HG03135 (cell line): ENCODE results near the gene DAPK1.
"Not testable (repeated sequence)": the region's sequence is repeated elsewhere in the genome, so short reads cannot be mapped to it uniquely, and the experiment has no call there.

Experiments used
- ATAC-seq: cut with Tn5 transposase; IDR thresholded peaks from one replicate; pipeline ENCODE4 v1.9.1; 2021; ENCODE audit warnings: mild to moderate bottlenecking, moderate library complexity; ENCODE audit not compliant: unreplicated experiment

DAPK1 gene

GRCh38 chr9:87729246-87729645 is 231.6 kb downstream of the DAPK1 start:
- no peak for ATAC-seq

- ATAC-seq = no peak
These were observed 233.7 kb downstream of the DAPK1 start for GRCh38 chr9:87731321-87731720.

- ATAC-seq = no peak
These were observed 234.7 kb downstream of the DAPK1 start for GRCh38 chr9:87732344-87732743.

GRCh38 chr9:87732756-87733155 is 235.1 kb downstream of the DAPK1 start:
- no peak for ATAC-seq

GRCh38 chr9:87733273-87734052 is 235.8 kb downstream of the DAPK1 start:
- no peak for ATAC-seq

- no peak for ATAC-seq
These were observed 236.4 kb downstream of the DAPK1 start for GRCh38 chr9:87734106-87734505.

GRCh38 chr9:87739546-87739945 is 241.9 kb downstream of the DAPK1 start:
- ATAC-seq = no peak

- no peak for ATAC-seq
These were observed 242.5 kb downstream of the DAPK1 start for GRCh38 chr9:87740209-87740608.

GRCh38 chr9:87741326-87741725 is 243.7 kb downstream of the DAPK1 start:
- no peak for ATAC-seq

- no peak for ATAC-seq
These were observed 244.2 kb downstream of the DAPK1 start for GRCh38 chr9:87741891-87742290.

- no peak for ATAC-seq
These were observed 245.3 kb downstream of the DAPK1 start for GRCh38 chr9:87742813-87743428.

- not testable (repeated sequence) for ATAC-seq
These were observed 246.6 kb downstream of the DAPK1 start for GRCh38 chr9:87744247-87744646.

GRCh38 chr9:87746186-87746585 is 248.5 kb downstream of the DAPK1 start:
- ATAC-seq = no peak

- no peak for ATAC-seq
These were observed 251.2 kb downstream of the DAPK1 start for GRCh38 chr9:87748881-87749280.

- no peak for ATAC-seq
These were observed 251.8 kb downstream of the DAPK1 start for GRCh38 chr9:87749335-87750035.

GRCh38 chr9:87750726-87751125 is 253.1 kb downstream of the DAPK1 start:
- ATAC-seq = no peak

GRCh38 chr9:87751423-87751822 is 253.8 kb downstream of the DAPK1 start:
- ATAC-seq = no peak

- no peak for ATAC-seq
These were observed 254.2 kb downstream of the DAPK1 start for GRCh38 chr9:87751868-87752267.

GRCh38 chr9:87753313-87753712 is 255.6 kb downstream of the DAPK1 start:
- no peak for ATAC-seq
